ENCODE measurements around the gene NTF3.

The NTF3 gene

DNA sequence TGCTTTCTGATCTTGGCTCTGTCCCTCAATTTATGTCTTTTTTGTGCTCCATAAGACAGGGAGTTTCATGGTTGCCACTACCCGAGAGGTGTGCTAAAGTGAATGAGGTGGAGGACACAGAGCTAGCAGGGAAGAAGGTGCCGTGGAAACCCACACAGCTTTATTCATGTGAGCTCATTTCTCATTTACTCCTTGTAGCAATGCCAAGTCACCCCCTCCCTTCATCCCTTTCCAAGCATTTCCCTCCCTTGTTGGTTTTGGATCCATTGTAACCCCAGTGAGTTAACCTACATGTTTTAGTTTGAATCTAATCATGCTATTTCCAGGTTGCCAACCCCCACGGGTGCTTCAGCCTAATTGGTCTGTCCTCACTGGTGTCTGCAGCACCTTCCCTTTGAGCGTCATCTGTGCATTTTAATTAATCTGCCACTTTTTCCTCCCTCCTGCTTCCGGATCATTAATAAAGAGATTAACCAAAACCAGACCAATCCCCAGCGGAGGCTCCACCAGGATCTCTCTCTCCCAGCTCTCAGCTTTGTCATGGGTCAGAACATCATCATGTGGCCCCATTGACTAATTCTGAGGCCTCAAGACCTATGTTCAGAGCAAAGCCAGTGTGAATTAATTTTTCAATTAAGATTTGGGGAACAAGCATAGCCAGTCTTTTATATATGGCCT lies 56.2 kb downstream of the NTF3 start:
- DNase-seq (ENCODE audit: low read depth), result no peak

DNA sequence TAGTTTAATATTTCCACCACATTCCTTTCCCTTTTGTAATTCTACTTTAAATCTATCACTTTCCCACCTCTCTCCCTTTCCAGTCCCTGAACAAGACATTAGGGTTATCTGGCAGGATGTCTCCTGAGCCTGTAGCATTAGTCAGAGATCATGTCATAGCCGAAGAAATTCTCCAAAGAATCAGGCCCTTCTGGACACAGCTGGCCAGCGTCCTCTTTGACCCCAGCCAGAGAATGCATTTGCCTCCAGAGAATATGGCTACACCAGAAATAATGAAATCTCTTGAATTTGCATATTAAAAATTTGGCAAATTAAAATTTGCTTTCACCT lies 56.7 kb downstream of the NTF3 start:
- DNase-seq (ENCODE audit: low read depth), result no peak

DNA sequence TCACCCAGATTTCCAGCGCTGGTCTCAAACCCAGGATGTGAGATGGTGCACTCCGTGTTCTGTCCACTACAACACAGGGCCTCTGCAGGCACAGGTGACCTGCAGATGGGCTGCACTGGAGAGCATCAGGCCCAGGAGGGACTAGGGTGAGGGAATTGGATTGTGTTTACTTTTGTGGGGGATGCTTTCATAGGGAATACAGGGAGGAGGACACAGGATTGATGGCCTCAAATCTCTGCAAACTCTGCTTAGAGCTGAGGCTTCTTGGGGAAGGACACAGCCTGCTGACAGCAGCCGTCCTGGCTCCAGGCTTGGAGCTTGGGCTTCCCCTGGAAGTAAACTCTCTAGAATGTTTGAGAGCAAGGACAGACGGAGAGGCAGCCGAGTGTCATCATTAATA lies 57.1 kb downstream of the NTF3 start:
- no peak for DNase-seq (ENCODE audit: low read depth)

DNA sequence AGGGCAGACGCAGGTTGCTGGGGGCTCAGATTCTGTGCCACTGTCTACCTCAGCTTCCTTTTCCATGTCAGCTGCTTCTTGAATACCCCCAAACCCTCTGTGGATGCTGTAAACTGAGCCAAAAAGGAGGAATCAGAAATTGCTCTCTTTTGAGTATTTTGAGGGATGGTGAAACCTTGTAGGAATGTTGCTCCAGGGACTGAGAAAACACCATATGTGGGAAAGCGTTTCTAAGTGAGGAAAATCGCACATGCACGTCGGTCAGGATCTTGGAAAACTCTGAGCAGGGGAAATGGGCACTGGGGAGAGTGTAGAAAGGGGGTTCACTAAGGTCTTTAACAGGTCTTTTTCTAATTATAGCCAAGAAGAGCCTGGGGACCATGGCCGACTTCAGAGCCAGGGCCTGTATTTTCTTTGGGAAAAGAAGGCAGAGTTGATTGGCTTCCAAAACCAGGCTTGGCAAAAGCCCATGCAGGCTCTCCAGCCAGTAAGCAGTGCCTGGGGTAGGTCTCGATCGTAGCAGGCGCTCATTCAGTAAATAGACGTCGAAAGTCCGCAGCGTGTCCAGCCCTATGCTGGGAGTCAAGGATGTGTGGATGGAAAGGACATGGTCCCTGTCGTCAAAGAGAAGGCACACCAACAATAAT lies 58.0 kb downstream of the NTF3 start:
- no peak for DNase-seq (ENCODE audit: low read depth)

DNA sequence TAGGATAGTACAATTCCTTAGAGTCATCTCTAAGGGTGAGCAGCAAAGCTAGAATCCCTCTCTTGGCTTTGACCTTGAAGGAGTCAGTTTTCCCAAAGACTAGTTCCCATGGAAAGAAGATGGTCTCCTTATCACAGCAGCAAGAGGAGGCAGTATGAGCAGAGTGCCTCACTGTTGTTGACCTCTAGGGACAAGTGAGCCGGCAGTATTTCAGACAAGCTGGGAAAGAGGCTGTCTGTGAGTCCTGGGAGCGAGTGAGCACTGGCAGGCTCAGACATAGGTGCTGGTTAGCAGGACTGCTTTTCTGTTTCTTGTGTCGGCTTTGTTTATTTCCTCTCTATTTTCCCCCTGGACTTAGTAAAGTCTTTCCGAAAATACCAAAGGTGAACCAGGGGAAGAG lies 60.7 kb downstream of the NTF3 start:
- DNase-seq (ENCODE audit: low read depth), result no peak

DNA sequence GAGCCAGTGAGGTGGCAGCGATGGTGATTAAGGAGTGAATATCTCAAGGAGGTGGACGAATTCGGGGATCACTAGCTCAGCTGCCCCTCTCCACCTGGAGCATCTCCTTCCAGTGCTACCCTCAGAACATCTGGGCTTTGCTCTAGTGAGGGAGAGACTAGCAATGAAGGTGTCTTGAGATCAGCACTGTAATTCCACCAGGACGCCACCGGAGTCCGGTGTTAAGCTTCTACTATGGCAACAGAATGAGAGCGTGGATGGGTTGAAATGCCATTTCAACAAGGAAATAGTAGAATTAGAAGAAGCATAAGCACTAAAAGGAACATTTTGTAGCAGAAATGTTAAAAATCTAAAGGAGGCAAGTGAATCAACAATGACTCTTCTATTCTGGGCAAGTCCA lies 61.1 kb downstream of the NTF3 start:
- DNase-seq (ENCODE audit: low read depth), result no peak

DNA sequence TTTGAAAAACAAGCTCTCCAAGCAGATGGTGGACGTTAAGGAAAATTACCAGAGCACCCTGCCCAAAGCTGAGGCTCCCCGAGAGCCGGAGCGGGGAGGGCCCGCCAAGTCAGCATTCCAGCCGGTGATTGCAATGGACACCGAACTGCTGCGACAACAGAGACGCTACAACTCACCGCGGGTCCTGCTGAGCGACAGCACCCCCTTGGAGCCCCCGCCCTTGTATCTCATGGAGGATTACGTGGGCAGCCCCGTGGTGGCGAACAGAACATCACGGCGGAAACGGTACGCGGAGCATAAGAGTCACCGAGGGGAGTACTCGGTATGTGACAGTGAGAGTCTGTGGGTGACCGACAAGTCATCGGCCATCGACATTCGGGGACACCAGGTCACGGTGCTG lies 62.4 kb downstream of the NTF3 start:
- no peak for DNase-seq (ENCODE audit: low read depth)

DNA sequence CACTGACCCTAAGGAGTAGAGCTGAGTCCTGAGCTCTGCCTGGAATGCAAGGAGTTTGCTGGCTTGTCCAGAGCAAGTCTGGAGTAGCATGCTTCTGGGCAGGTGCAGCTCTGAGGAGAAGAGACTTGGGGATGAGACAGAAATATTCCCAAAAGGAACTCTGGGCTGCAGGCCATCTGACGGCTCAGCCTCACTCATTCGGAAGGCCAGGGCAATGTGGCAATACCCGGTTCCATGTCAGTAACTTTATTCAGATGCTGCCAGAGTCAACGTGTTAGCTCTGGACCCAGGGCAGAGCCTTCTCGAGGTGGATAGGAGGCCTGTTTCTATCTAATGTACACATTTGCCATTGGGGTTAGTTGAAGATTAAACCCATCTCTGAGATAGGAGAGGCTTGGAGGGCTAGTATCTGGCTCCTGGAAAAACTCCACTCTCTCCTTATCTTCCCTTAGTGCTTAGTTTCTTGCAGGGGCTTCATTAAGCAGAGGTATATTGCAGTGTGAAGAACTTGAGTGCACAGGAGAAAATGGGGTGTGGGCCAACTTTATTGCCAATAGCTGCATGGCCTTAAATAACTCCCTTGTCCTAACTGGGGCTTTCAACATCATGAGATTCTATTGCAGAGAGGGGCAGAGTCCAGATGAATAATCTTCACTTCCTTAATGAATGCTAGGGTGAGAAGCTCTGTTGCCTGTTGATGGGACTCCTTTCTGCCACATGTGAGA lies 65.6 kb downstream of the NTF3 start:
- DNase-seq (ENCODE audit: low read depth), result no peak

DNA sequence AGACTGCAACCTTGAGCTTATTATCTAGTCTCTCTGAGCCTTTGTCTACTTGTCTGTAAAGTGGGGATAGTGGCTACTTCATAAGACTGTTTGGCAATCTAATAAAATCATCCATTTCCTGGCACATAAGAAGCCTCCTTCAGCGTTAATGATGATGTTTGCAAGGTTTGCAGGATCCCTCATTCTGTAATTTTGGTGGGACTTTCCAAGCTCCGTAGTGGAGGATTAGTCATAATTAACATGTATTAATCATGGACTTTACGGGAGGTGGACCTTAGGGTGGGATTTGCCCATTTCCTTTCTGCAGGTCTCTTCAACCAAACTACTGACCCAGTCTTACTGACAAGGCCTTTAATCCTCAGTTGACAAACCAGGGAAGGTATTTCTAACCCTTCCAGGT lies 66.2 kb downstream of the NTF3 start:
- DNase-seq (ENCODE audit: low read depth), result no peak

DNA sequence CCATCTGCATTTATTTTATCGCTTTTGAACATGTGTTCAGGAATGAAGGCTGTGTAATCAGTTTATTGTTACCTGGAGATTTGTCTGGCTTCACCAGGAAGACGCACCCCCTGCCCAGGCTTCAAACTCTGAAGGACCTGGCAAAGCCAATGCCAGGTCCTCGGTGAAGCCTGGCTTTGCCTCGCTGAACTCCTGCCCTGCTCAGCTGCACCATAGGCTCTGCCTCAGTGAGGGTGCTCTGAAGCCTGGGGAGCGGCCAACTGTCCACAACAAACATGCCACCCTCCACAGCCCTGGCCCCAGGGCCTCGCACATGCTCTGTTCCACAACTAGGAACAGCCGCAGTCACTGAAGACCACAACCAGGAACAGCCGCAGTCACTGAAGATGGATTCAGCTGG lies 66.9 kb downstream of the NTF3 start:
- DNase-seq (ENCODE audit: low read depth), result no peak

DNA sequence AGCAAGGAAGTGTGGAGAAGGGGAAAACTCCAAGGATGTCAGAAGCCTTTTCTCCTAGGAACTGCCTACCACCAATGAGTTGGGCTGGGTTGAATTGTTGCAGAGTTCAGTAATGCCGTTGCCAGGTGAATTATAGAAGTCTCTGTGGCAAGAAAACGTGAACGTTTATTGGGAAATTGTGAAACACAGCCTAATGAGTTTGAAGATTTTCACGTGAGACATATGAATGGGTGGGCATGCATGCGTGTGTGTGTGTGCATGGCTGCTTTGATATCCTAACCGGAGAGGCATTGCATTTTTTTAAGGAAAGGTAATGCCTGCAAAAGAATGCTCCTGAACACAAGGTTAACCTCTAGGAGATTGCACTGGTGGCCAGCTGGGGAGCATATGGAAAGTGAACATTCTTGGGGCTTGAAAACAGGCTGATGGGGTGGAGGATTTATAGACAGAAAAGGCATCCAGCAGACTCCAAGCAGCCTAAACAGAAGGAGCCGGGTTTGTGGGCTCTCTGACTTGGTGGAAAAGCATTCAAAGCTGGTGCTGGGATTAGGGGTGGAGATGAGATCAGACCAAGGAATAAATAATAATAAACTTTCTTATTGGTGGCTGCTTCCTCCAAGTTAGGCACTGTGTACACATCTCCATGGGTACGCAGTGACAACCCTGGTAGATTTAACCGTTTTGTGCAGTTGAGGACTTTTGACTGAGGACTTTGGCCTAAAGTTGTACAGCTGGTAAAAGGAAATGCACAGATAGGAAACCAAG lies 67.8 kb downstream of the NTF3 start:
- no peak for DNase-seq (ENCODE audit: low read depth)

DNA sequence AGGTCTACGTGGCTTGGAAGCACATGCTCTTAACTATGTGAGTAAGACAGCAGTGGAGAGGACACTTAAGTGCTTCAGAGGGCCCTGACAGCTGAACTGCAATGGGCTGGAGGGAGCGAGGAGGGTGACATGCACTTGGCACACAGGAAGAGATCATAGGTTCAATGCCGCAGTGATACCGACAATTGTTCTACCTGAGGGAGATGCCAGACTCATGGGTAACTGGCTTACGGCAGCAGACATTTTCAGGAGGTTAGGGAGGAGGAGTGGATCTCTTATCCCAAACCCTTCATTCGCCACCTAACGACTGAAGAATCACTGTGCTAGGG lies 68.4 kb downstream of the NTF3 start:
- no peak for DNase-seq (ENCODE audit: low read depth)

DNA sequence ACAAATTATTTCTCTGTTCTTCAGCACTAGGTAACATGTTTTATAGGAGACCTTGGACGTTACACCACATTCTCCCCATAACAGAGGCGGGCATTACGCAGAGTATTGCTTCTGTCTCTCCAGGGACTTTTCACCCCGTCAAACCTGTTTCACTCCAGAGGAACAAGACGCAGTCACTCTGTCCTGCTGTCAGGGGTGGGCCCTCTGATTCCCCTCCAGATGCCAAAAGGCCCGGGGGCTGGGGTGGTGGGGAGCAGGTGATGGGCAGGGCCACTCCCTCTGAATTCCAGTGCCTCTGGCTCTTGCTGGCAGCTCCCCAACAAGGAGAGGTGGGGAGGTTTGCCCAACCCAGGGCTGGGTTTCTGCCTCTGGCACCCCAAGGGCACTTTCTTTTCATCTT lies 71.9 kb downstream of the NTF3 start:
- DNase-seq (ENCODE audit: low read depth), result no peak

DNA sequence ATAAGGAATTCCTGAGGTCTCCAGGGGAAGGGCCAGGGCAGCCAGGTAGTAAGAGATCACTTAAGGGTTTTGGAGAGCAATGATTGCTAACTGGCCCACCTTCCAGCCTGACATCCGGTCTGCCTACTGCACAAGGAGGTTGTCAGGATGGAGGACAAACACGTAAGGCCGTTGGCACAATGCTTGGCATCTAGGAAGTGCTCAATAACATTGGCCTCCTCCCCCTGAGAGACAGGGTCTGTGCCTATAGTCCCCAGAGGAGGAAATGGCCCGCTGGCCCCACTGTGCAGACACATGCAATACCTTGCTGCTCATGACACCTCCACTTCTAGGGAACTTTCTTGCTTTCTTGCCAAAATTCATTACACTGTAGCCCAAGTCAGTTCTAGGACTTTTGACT lies 73.2 kb downstream of the NTF3 start:
- no peak for DNase-seq (ENCODE audit: low read depth)

DNA sequence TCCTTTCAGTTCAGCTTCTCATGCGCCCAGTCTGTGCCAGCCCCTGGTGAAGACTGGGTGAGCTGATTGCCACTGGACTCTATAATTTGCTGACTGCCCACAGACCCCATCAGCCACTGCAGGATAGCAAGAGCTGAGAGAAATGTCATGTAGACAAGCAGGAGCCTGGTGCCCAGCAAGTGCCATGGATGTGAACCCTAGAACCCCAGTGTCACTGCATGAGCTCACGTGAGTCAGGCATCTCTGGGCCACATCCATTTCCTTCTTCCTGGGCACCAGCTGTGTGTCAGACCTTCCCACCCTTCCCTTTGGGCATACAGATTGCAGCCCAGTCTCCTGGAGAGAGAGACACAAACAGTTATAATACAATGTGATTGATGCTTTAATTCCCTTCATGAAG lies 73.8 kb downstream of the NTF3 start:
- DNase-seq (ENCODE audit: low read depth), result no peak

DNA sequence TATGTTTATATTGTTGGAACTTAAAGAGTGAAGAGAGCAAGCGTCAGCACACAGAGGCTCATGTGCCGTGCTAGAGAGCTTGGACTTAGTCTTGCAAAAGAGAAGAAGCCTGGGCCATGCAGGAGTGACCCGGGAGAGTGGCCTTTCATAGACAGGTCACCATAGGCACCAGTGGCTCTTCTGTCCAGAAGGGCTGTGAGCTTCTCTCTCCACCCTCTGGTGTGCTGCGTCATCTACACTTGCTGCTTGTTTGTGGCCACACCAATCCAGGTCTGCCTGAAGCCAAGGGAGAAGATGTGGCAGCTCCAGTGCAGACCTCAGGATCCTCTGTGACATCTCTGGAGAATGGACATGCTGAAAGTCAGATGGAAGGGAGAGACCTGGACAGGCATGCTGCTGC lies 74.4 kb downstream of the NTF3 start:
- DNase-seq (ENCODE audit: low read depth), result no peak

DNA sequence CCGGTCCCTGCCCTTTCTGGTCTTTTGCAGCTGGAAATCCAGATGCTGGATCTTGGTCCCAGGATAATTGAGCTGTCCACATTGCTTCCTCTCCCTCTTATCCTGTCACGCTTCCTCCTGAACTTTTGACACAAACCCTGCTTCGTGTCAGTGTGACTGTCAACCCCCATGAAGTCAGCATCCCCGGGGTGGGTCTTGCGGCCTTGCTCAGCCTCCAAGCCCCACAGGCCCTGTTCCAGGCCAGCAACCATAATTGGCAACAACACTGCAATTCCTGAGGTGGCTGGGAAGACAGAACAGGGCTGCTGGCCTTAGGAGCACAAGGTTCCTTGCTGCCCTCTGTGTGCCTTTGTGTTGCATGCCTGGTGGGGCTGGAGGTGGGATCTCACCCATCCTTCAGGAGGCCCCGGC lies 74.9 kb downstream of the NTF3 start:
- no peak for DNase-seq (ENCODE audit: low read depth)

DNA sequence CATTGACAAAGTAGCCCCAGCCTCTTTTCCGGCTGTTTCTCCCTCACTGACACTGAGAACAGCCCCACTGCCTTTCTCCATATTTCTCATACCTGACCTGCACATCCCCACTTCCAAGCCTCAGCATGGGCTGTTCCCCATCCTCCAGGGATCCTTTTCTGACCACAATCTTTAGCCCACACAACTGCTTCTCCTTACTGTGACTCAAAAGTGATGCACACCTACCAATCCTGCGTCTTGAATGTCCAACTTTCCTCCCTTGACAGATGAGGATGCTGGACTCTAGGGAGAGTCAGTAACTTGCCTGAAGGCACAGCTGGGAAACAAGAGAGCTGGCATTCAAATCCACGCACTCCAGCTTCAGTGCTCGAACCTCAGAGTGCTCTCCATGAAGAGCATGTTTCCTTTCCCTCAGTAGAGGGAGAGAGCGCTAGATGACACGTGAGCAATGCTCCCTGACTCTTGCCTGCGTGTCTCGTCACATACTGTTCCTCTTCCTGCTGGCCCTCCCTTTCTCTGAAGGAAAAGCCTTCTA lies 75.6 kb downstream of the NTF3 start:
- no peak for DNase-seq (ENCODE audit: low read depth)

DNA sequence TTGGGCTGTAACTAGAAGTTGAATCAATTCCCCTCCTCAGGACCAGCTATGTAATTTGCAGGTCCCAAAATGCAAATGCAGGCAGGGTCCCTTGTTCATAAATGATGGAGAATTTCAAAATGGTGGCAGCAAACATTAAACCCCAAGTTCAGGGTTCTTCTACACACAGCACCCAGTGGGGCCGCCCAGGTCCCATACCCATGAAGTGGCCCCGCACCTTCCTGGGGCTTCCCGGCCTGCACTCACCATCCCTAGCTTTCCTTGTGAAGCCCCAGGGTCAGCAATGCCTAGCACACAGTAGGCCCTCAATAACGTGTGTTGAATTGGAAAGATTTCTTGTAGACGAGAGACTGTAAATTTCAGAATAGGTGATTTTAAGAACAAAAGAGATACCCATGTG lies 76.0 kb downstream of the NTF3 start:
- DNase-seq (ENCODE audit: low read depth), result no peak

DNA sequence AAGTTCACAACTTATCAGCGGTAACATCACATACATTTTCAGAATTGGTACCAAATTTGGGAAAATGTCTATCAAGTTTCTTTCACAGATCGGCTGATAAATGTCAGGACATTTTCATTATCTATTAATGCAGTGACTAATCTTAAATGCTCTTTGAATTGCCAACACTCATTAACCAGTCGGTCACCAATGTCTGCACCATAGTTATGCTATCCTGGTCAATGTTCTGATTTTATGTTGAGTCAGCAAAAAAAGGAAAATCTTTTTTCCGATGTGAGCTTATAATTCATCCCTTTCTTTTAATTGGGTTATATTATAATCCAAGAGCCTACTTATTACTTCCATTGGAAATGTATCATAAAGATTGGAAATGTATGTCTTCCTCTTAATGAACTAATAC lies 77.2 kb downstream of the NTF3 start:
- no peak for DNase-seq (ENCODE audit: low read depth)

DNA sequence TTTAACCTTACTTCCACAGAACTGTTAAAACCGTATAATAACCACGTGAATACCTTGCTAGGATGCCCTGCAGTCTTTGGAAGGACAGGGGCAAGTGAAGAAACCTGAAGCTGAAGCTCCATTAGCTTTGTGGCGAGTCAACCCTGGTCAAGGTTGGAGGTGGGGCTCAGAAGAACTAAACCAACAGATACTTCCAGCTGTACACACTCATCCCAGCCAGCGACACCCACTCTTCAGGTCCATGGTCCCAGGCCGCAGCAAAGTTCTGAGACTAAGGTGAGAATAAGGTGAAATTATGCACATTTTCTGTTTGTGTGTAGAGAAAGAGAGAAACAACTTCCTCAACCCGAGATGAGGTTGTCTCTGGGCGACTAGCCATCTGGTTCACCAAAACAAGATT lies 77.6 kb downstream of the NTF3 start:
- DNase-seq (ENCODE audit: low read depth), result no peak

DNA sequence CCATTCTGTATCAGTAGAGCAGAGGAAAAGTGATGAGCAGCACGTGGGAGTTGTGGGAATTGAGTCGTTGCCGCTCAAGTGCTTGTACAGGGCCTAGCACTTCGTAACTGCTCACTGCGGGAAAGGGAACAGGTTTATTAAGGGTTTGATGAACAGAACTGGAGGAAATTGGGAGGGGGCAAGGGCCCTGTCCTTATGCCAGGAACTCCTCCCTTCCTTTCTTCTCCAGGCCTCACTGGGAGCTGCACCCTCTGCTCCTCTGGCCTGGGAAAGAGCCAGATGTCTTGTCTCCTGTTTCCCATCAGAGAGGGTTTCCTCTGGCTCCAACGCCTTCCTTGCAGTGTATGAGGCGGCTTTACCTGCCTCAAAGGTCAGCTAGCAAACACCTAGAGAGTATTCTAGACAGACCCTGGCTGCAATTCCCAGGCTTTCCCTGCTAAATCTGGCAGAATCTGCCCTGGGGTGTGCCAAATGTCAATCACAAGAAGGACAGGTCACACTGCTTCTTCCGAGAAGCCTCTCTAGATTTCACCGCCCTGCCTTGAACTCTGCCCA lies 78.4 kb downstream of the NTF3 start:
- DNase-seq (ENCODE audit: low read depth), result no peak

DNA sequence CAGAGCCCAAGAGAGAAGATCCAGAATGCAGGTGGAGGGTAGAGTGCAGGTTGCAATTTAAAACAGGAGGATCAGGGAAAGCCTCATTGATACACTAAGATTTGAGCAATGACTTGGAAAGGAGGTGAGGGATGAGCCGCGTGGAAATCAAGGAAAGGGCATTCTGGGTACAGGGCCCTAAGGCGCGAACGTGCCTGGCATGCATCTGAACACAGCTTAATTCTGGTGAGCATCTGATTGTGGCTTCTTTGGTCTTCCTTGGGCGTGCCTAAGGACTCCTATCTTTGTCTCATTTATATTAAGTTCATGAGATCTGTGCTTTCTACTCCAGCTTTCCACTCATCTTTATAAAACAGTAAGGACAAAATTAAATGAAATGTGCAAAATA lies 79.3 kb downstream of the NTF3 start:
- no peak for DNase-seq (ENCODE audit: low read depth)
